ENCODE data around the gene LBH.

DNA sequence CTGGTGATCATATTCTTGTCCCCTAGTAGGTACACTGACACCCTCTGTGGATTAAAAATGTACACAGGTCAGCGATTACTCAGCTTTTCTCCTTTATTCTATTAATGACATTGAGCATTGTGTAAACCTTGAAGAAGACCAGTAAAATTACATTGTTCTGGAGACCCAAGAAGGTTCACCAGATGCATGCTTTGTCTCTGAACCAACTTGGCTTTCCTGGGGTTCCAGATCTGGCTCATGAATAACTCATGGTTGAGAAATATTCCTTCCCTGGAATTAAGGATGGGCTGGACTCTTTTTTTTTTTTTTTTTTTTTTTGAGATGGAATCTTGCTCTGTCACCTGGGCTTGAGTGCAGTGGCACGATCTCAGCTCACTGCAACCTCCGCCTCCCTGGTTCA, 11.9 kb downstream of the LBH start:
- TF ChIP-seq, protein P1, sequence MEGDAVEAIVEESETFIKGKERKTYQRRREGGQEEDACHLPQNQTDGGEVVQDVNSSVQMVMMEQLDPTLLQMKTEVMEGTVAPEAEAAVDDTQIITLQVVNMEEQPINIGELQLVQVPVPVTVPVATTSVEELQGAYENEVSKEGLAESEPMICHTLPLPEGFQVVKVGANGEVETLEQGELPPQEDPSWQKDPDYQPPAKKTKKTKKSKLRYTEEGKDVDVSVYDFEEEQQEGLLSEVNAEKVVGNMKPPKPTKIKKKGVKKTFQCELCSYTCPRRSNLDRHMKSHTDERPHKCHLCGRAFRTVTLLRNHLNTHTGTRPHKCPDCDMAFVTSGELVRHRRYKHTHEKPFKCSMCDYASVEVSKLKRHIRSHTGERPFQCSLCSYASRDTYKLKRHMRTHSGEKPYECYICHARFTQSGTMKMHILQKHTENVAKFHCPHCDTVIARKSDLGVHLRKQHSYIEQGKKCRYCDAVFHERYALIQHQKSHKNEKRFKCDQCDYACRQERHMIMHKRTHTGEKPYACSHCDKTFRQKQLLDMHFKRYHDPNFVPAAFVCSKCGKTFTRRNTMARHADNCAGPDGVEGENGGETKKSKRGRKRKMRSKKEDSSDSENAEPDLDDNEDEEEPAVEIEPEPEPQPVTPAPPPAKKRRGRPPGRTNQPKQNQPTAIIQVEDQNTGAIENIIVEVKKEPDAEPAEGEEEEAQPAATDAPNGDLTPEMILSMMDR (conservative IDR thresholded peaks at IDR 0.05; ENCODE audit: low read depth, low read length) = no peak
- TF ChIP-seq EZH2 (IDR thresholded peaks at IDR 0.05; ENCODE audit: low read length, unreplicated experiment) = no peak
- TF ChIP-seq EZH2phosphoT487 (IDR thresholded peaks at IDR 0.05; ENCODE audit: borderline replicate concordance, low read length) = no peak
